Neutrophil (primary cell): ENCODE data around the gene FSTL4.

Source experiments
- H3K27ac ChIP-seq: fragments of 200-600 bp; sonication (generic); 2 replicates; pipeline ENCODE4 v1.5.1; 2016; ENCODE audit warnings: mild to moderate bottlenecking, moderate library complexity
- H3K27me3 ChIP-seq: fragments of 200-600 bp; sonication (generic); 2 replicates; pipeline ENCODE4 v1.6.0; 2016; ENCODE audit warnings: mild to moderate bottlenecking
- H3K36me3 ChIP-seq: fragments of 200-600 bp; sonication (generic); 2 replicates; pipeline ENCODE4 v1.5.1; 2017
- H3K4me1 ChIP-seq, 2 experiments: fragments of 200-600 bp in 1 of 2; sonication (generic) in 1 of 2; 1 replicate in 1 of 2; 2 replicates in 1 of 2; pipeline versions ENCODE4 v1.5.1 to v1.6.1; 2013 to 2016; ENCODE audit warnings: low read depth in 1 of 2, low read length in 1 of 2, mild to moderate bottlenecking in 1 of 2, moderate library complexity in 1 of 2; ENCODE audit not compliant: control insufficient read depth in 1 of 2, insufficient read depth in 1 of 2
- H3K4me3 ChIP-seq, 2 experiments: fragments of 200-600 bp in 1 of 2; sonication (generic) in 1 of 2; 1 replicate in 1 of 2; 2 replicates in 1 of 2; pipeline ENCODE4 v1.5.1; 2013 to 2016; ENCODE audit warnings: low read depth in 1 of 2, low read length in 1 of 2, mild to moderate bottlenecking in 1 of 2, moderate library complexity in 1 of 2
- H3K9me3 ChIP-seq: fragments of 200-600 bp; sonication (generic); 2 replicates; pipeline ENCODE4 v1.5.1; 2016
- TF ChIP-seq, protein P1 (sequence below): fragments of 200-600 bp; sonication (generic); IDR thresholded peaks from 2 replicates; pipeline ENCODE4 v1.5.1; 2016; ENCODE audit warnings: antibody characterized with exemption

The FSTL4 gene

DNA sequence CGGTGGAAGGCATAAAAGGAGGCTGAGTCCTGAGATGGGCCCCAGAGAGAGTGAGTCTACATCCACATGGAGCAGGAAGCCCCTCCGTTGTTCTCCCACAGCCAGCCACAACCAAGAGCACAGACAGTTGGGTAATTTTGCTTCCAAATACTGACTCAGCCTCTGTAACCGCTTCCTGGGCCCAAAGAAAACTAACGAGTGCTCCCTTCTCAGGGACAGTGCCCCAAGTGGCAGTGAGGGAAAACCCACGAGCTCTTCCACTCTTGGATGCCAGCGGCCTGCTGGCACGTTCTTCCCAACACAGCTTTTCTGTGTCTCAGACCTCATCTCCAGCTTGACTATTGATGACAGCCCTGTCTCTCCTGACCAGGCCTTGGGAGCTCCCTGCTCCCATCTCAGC lies 207.6 kb downstream of the FSTL4 start:
- TF ChIP-seq, protein P1, sequence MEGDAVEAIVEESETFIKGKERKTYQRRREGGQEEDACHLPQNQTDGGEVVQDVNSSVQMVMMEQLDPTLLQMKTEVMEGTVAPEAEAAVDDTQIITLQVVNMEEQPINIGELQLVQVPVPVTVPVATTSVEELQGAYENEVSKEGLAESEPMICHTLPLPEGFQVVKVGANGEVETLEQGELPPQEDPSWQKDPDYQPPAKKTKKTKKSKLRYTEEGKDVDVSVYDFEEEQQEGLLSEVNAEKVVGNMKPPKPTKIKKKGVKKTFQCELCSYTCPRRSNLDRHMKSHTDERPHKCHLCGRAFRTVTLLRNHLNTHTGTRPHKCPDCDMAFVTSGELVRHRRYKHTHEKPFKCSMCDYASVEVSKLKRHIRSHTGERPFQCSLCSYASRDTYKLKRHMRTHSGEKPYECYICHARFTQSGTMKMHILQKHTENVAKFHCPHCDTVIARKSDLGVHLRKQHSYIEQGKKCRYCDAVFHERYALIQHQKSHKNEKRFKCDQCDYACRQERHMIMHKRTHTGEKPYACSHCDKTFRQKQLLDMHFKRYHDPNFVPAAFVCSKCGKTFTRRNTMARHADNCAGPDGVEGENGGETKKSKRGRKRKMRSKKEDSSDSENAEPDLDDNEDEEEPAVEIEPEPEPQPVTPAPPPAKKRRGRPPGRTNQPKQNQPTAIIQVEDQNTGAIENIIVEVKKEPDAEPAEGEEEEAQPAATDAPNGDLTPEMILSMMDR = no peak
- Histone ChIP-seq H3K36me3 (no peaks in the 10 kb centered on the region), H3K4me3 (no peak overlapping the region), H3K27ac (no peak overlapping the region), H3K4me1 (no peaks in the 10 kb centered on the region), H3K9me3 (no peaks in the 10 kb centered on the region), H3K27me3 (peaks cover 5% of the 10 kb centered on the region)

DNA sequence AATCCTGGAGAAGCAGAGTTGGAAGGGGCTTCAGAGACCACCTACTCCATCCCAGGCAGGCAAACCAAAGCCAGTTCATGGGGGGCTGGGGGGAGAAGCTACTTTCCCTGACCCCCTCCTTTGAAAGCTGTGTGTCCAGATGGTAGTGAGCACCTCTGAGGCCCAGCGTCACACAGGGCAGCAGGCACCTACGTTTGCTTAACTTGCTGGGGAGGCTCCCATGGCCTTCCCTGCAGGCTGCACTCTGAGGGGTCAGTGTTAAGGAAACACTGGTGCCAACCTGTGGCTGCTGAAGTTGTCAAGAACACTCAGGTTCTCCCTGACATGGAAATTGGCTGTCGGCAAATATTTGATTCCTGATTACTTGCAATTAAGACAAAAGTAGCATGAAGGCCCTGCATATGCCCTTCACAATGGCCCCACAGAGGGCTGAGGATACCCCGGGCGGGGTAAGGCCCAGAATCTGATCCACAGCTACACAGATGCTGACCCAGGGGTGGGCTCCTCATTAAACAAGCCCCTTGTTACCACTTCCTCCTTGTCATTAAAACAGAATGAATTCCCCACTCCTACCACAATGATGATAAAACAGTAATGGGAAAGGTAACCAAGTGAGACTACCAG lies 208.5 kb downstream of the FSTL4 start:
- Histone ChIP-seq H3K9me3 (no peaks in the 10 kb centered on the region), H3K4me3 (no peak overlapping the region), H3K27ac (no peak overlapping the region), H3K36me3 (no peaks in the 10 kb centered on the region), H3K27me3 (no peaks in the 10 kb centered on the region), H3K4me1 (no peaks in the 10 kb centered on the region)
- TF ChIP-seq, protein P1 = no peak

DNA sequence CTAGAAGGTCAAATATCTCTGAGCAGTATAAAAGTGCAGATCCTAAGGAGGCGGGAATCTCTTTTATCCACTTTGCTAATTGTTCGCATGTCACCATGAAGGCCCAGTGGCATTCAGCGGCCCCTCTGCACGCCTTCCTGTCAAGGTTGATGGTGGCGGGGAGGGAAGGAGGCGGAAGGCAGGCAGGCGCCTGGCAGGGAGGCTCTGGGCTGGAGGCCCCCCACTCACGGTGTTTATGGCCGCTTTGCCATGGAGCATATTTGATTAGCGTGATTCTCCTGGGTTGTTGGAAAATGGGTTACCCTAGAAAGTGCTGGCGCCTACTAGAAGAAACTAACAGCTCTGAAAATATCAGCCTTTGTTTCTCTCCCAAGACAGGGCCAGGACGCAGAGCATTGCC lies 209.6 kb downstream of the FSTL4 start:
- Histone ChIP-seq H3K4me1 (no peaks in the 10 kb centered on the region), H3K4me3 (no peak overlapping the region), H3K36me3 (no peaks in the 10 kb centered on the region), H3K27me3 (no peaks in the 10 kb centered on the region), H3K27ac (no peak overlapping the region), H3K9me3 (no peaks in the 10 kb centered on the region)
- TF ChIP-seq, protein P1 = no peak

DNA sequence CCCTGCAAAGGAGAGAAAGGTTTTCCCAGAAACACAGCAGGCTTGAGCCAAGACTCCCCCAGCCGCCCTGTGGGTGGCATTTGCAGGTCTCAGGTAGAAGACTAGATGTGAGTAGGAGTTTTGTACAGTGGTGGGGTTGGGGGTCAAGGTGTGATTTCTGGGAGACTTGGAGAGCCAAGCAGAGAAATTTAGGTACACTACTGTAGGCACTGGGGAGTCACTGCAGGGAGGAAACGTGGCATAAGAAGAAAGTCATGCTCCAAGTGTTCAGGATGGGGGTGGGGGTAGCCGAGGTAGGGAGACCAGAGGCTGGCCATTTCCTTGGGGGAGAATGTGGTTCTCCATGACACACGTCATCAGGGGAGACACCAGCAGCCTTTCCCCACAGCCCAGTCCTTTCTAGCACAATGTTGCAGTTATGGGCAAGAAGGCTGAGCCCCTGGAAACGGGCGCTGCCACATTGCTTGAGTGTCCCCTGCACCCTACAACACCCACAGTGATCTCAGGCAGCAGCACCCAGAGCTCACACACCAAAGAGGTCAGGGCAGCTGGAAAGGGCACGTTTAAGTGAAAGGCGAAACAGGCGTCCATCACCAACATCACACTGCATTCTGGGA lies 210.5 kb downstream of the FSTL4 start:
- H3K4me3 ChIP-seq = no peak overlapping the region
- no peaks in the 10 kb centered on the region for H3K36me3 ChIP-seq
- TF ChIP-seq, protein P1 = no peak
- no peaks in the 10 kb centered on the region for H3K4me1 ChIP-seq
- H3K27me3 ChIP-seq = peaks cover 7% of the 10 kb centered on the region
- no peaks in the 10 kb centered on the region for H3K9me3 ChIP-seq
- H3K27ac ChIP-seq = no peak overlapping the region

DNA sequence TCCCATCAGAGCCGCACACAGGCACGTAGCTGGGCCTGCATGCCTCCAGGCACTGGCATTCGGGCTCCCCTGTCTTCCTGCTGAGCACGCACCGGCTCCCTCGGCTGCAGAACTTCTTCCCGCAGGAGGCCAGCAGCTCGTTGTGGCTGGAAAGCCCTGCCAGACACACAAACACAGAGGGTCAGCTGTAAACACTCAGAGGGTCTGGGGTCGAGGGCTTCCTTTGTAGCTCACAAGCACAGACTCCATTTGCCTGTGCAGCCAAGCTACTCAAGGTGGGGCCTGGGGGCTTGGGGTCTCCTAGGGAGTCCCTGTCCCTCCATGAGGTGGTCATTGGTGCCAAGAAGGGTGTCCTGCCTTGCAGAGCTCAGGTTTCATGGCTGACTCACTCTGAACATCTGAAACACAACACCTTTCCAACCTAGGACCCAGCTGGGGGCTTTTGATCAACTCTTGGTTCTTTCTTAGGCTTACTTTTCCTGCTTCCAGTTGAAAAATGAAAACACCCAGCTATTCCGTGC lies 211.4 kb downstream of the FSTL4 start:
- no peak overlapping the region for H3K27ac ChIP-seq
- no peak overlapping the region for H3K4me3 ChIP-seq
- no peaks in the 10 kb centered on the region for H3K9me3 ChIP-seq
- TF ChIP-seq, protein P1 = no peak
- no peaks in the 10 kb centered on the region for H3K4me1 ChIP-seq
- peaks cover 14% of the 10 kb centered on the region for H3K27me3 ChIP-seq
- H3K36me3 ChIP-seq = no peaks in the 10 kb centered on the region
